ENCODE results near the gene FHIT.

DNA sequence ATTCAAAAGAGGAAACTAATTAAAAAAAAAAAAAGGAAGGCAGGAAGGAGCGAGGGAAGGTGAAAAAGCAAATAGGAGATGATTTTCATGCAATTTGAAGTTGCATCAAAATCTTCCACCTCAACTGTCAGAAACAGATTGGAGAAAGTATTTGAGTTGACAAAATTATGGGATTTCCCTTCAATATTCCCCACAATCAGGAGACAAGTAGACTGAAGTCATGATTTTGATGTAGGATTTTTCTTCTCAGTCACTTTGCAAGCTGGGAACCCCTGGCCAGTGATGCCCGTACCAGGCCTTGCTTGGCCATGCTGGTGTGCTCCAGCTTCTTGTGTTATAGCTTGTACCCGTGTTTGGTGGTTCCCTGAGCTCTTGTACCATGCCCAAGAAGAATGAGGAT lies 1347.0 kb downstream of the FHIT start:
- TF ChIP-seq, protein P1, sequence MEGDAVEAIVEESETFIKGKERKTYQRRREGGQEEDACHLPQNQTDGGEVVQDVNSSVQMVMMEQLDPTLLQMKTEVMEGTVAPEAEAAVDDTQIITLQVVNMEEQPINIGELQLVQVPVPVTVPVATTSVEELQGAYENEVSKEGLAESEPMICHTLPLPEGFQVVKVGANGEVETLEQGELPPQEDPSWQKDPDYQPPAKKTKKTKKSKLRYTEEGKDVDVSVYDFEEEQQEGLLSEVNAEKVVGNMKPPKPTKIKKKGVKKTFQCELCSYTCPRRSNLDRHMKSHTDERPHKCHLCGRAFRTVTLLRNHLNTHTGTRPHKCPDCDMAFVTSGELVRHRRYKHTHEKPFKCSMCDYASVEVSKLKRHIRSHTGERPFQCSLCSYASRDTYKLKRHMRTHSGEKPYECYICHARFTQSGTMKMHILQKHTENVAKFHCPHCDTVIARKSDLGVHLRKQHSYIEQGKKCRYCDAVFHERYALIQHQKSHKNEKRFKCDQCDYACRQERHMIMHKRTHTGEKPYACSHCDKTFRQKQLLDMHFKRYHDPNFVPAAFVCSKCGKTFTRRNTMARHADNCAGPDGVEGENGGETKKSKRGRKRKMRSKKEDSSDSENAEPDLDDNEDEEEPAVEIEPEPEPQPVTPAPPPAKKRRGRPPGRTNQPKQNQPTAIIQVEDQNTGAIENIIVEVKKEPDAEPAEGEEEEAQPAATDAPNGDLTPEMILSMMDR (IDR thresholded peaks at IDR 0.05) = no peak
- TF ChIP-seq POLR2AphosphoS5 (IDR thresholded peaks at IDR 0.05) (no peak), POLR2A (IDR thresholded peaks at IDR 0.05) (no peak), EP300 (IDR thresholded peaks at IDR 0.05; ENCODE audit: low read depth) (no peak)

Measured in transverse colon (tissue), 4 donors.